Nephron (organoid): ENCODE results near the gene SPATA46.

Experiments
- H3K27ac Mint-ChIP-seq, 3 experiments: 2 replicates each; pipeline ENCODE4 v1.8.0; 2020; ENCODE audit warnings: mixed read lengths in 3 of 3, mild to moderate bottlenecking in 2 of 3, moderate library complexity in 1 of 3
- H3K27me3 Mint-ChIP-seq: 2 replicates; pipeline ENCODE4 v1.8.0; 2021; ENCODE audit warnings: low read depth, mild to moderate bottlenecking, moderate library complexity, mixed read lengths
- H3K36me3 Mint-ChIP-seq: 2 replicates; pipeline ENCODE4 v1.8.0; 2020; ENCODE audit warnings: low read depth, mixed read lengths
- H3K4me1 Mint-ChIP-seq: 2 replicates; pipeline ENCODE4 v1.8.0; 2020; ENCODE audit warnings: mixed read lengths
- H3K4me3 Mint-ChIP-seq, 3 experiments: 2 replicates each; pipeline ENCODE4 v1.8.0; 2020; ENCODE audit warnings: mild to moderate bottlenecking in 3 of 3, mixed read lengths in 3 of 3, moderate library complexity in 2 of 3
- H3K9me3 Mint-ChIP-seq: 2 replicates; pipeline ENCODE4 v1.8.0; 2020; ENCODE audit warnings: mixed read lengths
- CTCF ChIP-seq, 3 experiments: fragments of 200-600 bp; sonication (generic); IDR thresholded peaks; one replicate each; pipeline ENCODE4 v1.5.0; 2021; ENCODE audit warnings: antibody characterized with exemption in 3 of 3; ENCODE audit not compliant: unreplicated experiment in 3 of 3

Gene SPATA46

GRCh38 chr1:162327788-162328165 is 48.9 kb downstream of the SPATA46 start:
- Mint-ChIP-seq H3K4me3 (no peak overlapping the region), H3K27me3 (no peaks in the 10 kb centered on the region), H3K36me3 (no peaks in the 10 kb centered on the region), H3K9me3 (no peaks in the 10 kb centered on the region), H3K4me1 (peaks cover 41% of the 10 kb centered on the region), H3K27ac (no peak overlapping the region)
- no peak for TF ChIP-seq CTCF (IDR thresholded peaks at IDR 0.05; ENCODE audit: unreplicated experiment in 3 of 3)

DNA sequence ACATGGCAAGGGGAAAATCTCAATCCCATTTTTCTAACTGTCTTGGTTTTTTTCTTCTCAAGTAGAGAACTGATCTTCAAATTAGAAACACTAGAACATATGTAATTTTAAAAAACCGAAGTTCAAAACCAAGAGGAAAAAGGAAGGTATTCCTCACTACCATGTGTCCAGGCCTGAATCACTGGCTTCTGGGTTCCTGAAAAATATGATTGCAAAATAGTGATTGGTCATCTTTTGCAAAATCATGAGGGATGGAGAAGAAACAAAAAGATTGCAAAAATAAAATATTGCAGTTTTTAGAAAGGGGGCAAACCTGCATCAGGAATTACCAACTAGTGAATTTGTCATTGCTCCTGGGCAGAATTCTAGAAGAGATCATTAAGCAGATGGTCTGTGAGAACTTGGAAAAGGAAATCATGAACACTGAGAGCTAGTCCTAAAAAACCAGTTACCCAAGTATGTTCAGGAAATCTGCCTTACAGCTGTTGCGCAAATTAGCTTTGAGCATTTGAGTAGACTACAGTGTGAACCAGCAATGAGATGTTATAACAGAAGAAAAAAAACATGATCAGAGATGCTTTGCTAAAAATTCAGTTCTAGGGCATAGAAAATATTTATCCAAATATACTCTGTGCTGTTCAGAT is 49.4 kb downstream of the SPATA46 start:
- peaks cover 41% of the 10 kb centered on the region for H3K4me1 Mint-ChIP-seq
- H3K9me3 Mint-ChIP-seq, result no peaks in the 10 kb centered on the region
- H3K4me3 Mint-ChIP-seq, result no peak overlapping the region
- H3K27ac Mint-ChIP-seq, result no peak overlapping the region
- no peak for TF ChIP-seq CTCF (IDR thresholded peaks at IDR 0.05; ENCODE audit: unreplicated experiment in 3 of 3)
- H3K27me3 Mint-ChIP-seq, result no peaks in the 10 kb centered on the region
- H3K36me3 Mint-ChIP-seq, result no peaks in the 10 kb centered on the region

GRCh38 chr1:162326559-162326958 is 50.1 kb downstream of the SPATA46 start:
- Mint-ChIP-seq H3K4me3 (no peak overlapping the region), H3K27ac (no peak overlapping the region), H3K9me3 (no peaks in the 10 kb centered on the region), H3K4me1 (peaks cover 41% of the 10 kb centered on the region), H3K36me3 (no peaks in the 10 kb centered on the region), H3K27me3 (no peaks in the 10 kb centered on the region)
- no peak for TF ChIP-seq CTCF (IDR thresholded peaks at IDR 0.05; ENCODE audit: unreplicated experiment in 3 of 3)

GRCh38 chr1:162324396-162324795 is 52.3 kb downstream of the SPATA46 start:
- Mint-ChIP-seq H3K27me3 (no peaks in the 10 kb centered on the region), H3K4me3 (no peak overlapping the region), H3K36me3 (no peaks in the 10 kb centered on the region), H3K27ac (peak overlapping the region; percentile 7 to 58 (median 51)), H3K9me3 (no peaks in the 10 kb centered on the region), H3K4me1 (peaks cover 41% of the 10 kb centered on the region)
- TF ChIP-seq CTCF (IDR thresholded peaks at IDR 0.05; ENCODE audit: unreplicated experiment in 3 of 3), result no peak
